K562 (cell line): ENCODE measurements around the gene STRADB.

Experiments used
- BACH1 ChIP-seq: fragments of 200-800 bp; sonication (Bioruptor generic); IDR thresholded peaks from 2 replicates; pipeline ENCODE4 v1.6.1; 2016; ENCODE audit warnings: missing genetic modification characterization, missing compliant biosample characterization
- BRD9 ChIP-seq: fragments of 450-650 bp; IDR thresholded peaks from 2 replicates; pipeline ENCODE4 v1.6.1; 2018; ENCODE audit warnings: low read depth; ENCODE audit not compliant: partially characterized antibody
- BRF2 ChIP-seq: IDR thresholded peaks from 3 replicates; pipeline ENCODE4 v1.6.1; 2011; ENCODE audit warnings: borderline replicate concordance, mild to moderate bottlenecking; ENCODE audit not compliant: insufficient read length, insufficient read depth
- CAMTA2 ChIP-seq: fragments of 250-450 bp; sonication (Bioruptor Pico); conservative IDR thresholded peaks from 2 replicates; pipeline ENCODE4 v1.5.1; 2022
- CBX8 ChIP-seq: fragments of 200-600 bp; sonication (generic); IDR thresholded peaks from 2 replicates; pipeline ENCODE4 v1.6.1; 2012; ENCODE audit warnings: borderline replicate concordance, mixed run types, low read depth, mild to moderate bottlenecking, moderate library complexity, mixed read lengths, low read length, control low read depth, inconsistent platforms; ENCODE audit not compliant: poor library complexity, severe bottlenecking; ENCODE audit errors: extremely low read depth
- HNRNPLL ChIP-seq: fragments of 200-400 bp; formaldehyde crosslinking; IDR thresholded peaks from 2 replicates; pipeline ENCODE4 v1.6.1; 2017; ENCODE audit warnings: low read length, low read depth, mild to moderate bottlenecking; ENCODE audit not compliant: poor library complexity, severe bottlenecking
- POLR2A ChIP-seq: fragments of 450-650 bp; conservative IDR thresholded peaks from 2 replicates; pipeline ENCODE4 v1.6.1; 2016
- RAD21 ChIP-seq, 2 experiments: fragments of 250-450 bp in 1 of 2; fragments of 450-650 bp in 1 of 2; sonication (Bioruptor Pico) in 1 of 2; formaldehyde crosslinking in 1 of 2; IDR thresholded peaks in 1 of 2; conservative IDR thresholded peaks in 1 of 2; 2 replicates each; pipeline versions ENCODE4 v1.4.0 to v1.8.0; 2020 to 2022; ENCODE audit warnings: mild to moderate bottlenecking in 2 of 2, moderate library complexity in 1 of 2
- SMAD3 ChIP-seq: fragments of 450-650 bp; formaldehyde crosslinking; conservative IDR thresholded peaks from 2 replicates; pipeline ENCODE4 v1.4.0; 2020; ENCODE audit warnings: mild to moderate bottlenecking
- ZNF655 ChIP-seq: fragments of 250-450 bp; sonication (Bioruptor Pico); IDR thresholded peaks from 2 replicates; pipeline ENCODE4 v1.5.0; 2021
- TF ChIP-seq, protein P1 (sequence below), 2 experiments: fragments of 450-650 bp in 1 of 2; IDR thresholded peaks; 2 replicates each; pipeline ENCODE4 v1.6.1; 2011 to 2017; ENCODE audit warnings: low read depth in 2 of 2, antibody characterized with exemption in 1 of 2, borderline replicate concordance in 1 of 2, low read length in 1 of 2, mild to moderate bottlenecking in 1 of 2, mixed read lengths in 1 of 2; ENCODE audit not compliant: control insufficient read depth in 1 of 2
- TF ChIP-seq, protein P2 (sequence below): IDR thresholded peaks from 2 replicates; pipeline ENCODE4 v1.6.1; 2016; ENCODE audit warnings: missing genetic modification characterization, missing compliant biosample characterization
- TF ChIP-seq, protein P3 (sequence below): fragments of 450-650 bp; IDR thresholded peaks from 2 replicates; pipeline ENCODE4 v1.6.1; 2017; ENCODE audit warnings: antibody characterized with exemption, mild to moderate bottlenecking

GRCh38 chr2:201513271-201513670 lies 61.7 kb downstream of the STRADB start:
- TF ChIP-seq ZNF655 (CRISPR knock-in tag) (no peak), BRF2 (no peak), SMAD3 (no peak), HNRNPLL (no peak), BACH1 (tag) (no peak), BRD9 (no peak), POLR2A (no peak), CBX8 (no peak), CAMTA2 (no peak), RAD21 (CRISPR knock-in tag; conservative IDR thresholded peaks at IDR 0.05 in 1 of 2, IDR thresholded peaks at IDR 0.05 in 1 of 2) (no peak)
- TF ChIP-seq, protein P1, sequence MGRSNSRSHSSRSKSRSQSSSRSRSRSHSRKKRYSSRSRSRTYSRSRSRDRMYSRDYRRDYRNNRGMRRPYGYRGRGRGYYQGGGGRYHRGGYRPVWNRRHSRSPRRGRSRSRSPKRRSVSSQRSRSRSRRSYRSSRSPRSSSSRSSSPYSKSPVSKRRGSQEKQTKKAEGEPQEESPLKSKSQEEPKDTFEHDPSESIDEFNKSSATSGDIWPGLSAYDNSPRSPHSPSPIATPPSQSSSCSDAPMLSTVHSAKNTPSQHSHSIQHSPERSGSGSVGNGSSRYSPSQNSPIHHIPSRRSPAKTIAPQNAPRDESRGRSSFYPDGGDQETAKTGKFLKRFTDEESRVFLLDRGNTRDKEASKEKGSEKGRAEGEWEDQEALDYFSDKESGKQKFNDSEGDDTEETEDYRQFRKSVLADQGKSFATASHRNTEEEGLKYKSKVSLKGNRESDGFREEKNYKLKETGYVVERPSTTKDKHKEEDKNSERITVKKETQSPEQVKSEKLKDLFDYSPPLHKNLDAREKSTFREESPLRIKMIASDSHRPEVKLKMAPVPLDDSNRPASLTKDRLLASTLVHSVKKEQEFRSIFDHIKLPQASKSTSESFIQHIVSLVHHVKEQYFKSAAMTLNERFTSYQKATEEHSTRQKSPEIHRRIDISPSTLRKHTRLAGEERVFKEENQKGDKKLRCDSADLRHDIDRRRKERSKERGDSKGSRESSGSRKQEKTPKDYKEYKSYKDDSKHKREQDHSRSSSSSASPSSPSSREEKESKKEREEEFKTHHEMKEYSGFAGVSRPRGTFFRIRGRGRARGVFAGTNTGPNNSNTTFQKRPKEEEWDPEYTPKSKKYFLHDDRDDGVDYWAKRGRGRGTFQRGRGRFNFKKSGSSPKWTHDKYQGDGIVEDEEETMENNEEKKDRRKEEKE (IDR thresholded peaks at IDR 0.05; ENCODE audit: borderline replicate concordance in 1 of 2, control insufficient read depth in 1 of 2, low read depth in 2 of 2, low read length in 1 of 2), result no peak
- TF ChIP-seq, protein P2, sequence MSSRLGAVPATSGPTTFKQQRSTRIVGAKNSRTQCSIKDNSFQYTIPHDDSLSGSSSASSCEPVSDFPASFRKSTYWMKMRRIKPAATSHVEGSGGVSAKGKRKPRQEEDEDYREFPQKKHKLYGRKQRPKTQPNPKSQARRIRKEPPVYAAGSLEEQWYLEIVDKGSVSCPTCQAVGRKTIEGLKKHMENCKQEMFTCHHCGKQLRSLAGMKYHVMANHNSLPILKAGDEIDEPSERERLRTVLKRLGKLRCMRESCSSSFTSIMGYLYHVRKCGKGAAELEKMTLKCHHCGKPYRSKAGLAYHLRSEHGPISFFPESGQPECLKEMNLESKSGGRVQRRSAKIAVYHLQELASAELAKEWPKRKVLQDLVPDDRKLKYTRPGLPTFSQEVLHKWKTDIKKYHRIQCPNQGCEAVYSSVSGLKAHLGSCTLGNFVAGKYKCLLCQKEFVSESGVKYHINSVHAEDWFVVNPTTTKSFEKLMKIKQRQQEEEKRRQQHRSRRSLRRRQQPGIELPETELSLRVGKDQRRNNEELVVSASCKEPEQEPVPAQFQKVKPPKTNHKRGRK, result no peak
- TF ChIP-seq, protein P3, sequence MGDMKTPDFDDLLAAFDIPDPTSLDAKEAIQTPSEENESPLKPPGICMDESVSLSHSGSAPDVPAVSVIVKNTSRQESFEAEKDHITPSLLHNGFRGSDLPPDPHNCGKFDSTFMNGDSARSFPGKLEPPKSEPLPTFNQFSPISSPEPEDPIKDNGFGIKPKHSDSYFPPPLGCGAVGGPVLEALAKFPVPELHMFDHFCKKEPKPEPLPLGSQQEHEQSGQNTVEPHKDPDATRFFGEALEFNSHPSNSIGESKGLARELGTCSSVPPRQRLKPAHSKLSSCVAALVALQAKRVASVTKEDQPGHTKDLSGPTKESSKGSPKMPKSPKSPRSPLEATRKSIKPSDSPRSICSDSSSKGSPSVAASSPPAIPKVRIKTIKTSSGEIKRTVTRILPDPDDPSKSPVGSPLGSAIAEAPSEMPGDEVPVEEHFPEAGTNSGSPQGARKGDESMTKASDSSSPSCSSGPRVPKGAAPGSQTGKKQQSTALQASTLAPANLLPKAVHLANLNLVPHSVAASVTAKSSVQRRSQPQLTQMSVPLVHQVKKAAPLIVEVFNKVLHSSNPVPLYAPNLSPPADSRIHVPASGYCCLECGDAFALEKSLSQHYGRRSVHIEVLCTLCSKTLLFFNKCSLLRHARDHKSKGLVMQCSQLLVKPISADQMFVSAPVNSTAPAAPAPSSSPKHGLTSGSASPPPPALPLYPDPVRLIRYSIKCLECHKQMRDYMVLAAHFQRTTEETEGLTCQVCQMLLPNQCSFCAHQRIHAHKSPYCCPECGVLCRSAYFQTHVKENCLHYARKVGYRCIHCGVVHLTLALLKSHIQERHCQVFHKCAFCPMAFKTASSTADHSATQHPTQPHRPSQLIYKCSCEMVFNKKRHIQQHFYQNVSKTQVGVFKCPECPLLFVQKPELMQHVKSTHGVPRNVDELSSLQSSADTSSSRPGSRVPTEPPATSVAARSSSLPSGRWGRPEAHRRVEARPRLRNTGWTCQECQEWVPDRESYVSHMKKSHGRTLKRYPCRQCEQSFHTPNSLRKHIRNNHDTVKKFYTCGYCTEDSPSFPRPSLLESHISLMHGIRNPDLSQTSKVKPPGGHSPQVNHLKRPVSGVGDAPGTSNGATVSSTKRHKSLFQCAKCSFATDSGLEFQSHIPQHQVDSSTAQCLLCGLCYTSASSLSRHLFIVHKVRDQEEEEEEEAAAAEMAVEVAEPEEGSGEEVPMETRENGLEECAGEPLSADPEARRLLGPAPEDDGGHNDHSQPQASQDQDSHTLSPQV, result no peak
